Glutamatergic neuron (in vitro differentiated cells): Measurements from ENCODE around the gene ZNF8. TPM values are rescaled to one million over a fixed set of nuclear protein-coding genes. Genes with fewer than 3 reads are reported as not detected.

Source experiments
- DNase-seq: peaks from one replicate; pipeline ENCODE4 v3.0.0; 2022
- H3K27ac Mint-ChIP-seq: one replicate; pipeline ENCODE4 v1.8.0; 2020; ENCODE audit warnings: mild to moderate bottlenecking, mixed read lengths, inconsistent platforms; ENCODE audit not compliant: unreplicated experiment
- H3K27me3 Mint-ChIP-seq: one replicate; pipeline ENCODE4 v1.8.0; 2020; ENCODE audit warnings: mild to moderate bottlenecking, moderate library complexity, mixed read lengths, inconsistent platforms; ENCODE audit not compliant: unreplicated experiment
- H3K36me3 Mint-ChIP-seq: one replicate; pipeline ENCODE4 v1.8.0; 2020; ENCODE audit warnings: mild to moderate bottlenecking, mixed read lengths, inconsistent platforms; ENCODE audit not compliant: unreplicated experiment
- H3K4me1 Mint-ChIP-seq: one replicate; pipeline ENCODE4 v1.8.0; 2020; ENCODE audit warnings: mild to moderate bottlenecking, low read depth, mixed read lengths, inconsistent platforms; ENCODE audit not compliant: unreplicated experiment
- H3K4me3 Mint-ChIP-seq: one replicate; pipeline ENCODE4 v1.8.0; 2020; ENCODE audit warnings: mild to moderate bottlenecking, mixed read lengths, inconsistent platforms; ENCODE audit not compliant: unreplicated experiment
- H3K9me3 Mint-ChIP-seq: one replicate; pipeline ENCODE4 v1.8.0; 2020; ENCODE audit warnings: mild to moderate bottlenecking, moderate library complexity, mixed read lengths, inconsistent platforms; ENCODE audit not compliant: unreplicated experiment
- CTCF ChIP-seq: fragments of 200-600 bp; sonication (generic); IDR thresholded peaks from one replicate; pipeline ENCODE4 v1.5.0; 2021; ENCODE audit not compliant: partially characterized antibody, unreplicated experiment
- total RNA-seq: library from RNA; stranded (reverse); fragmentation: NEBNext Ultra II Directional; extraction: Animal tissue kit (Norgen Biotek cat#: 25700); gene quantifications from one replicate; pipeline ENCODE4 v1.2.1, GENCODE V29; 2021; ENCODE audit not compliant: unreplicated experiment

The ZNF8 gene
- total RNA-seq, 1 donor from 2014 or later = 24.8 TPM

GRCh38 chr19:58291943-58292342 lies 13.2 kb downstream of the ZNF8 start:
- TF ChIP-seq CTCF = no peak
- Mint-ChIP-seq H3K36me3 (peaks cover 50% of the 10 kb centered on the region), H3K9me3 (peaks cover 18% of the 10 kb centered on the region), H3K4me1 (no peaks in the 10 kb centered on the region), H3K4me3 (no peak overlapping the region), H3K27ac (no peak overlapping the region), H3K27me3 (peaks cover 10% of the 10 kb centered on the region)
- no peak for DNase-seq

DNA sequence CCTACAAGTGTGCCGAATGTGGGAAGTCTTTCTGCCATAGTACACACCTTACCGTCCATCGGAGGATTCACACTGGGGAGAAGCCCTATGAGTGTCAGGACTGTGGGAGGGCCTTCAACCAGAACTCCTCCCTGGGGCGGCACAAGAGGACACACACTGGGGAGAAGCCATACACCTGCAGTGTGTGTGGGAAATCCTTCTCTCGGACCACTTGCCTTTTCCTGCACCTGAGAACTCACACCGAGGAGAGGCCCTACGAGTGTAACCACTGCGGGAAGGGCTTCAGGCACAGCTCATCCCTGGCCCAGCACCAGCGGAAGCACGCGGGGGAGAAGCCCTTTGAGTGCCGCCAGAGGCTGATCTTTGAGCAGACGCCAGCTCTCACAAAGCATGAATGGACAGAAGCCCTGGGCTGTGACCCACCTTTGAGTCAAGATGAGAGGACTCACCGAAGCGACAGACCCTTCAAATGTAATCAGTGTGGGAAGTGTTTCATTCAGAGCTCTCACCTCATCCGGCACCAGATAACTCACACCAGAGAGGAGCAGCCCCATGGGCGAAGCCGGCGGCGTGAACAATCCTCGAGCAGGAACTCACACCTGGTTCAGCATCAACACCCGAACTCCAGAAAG lies 16.1 kb downstream of the ZNF8 start:
- Mint-ChIP-seq H3K9me3 (peaks cover 21% of the 10 kb centered on the region), H3K36me3 (peaks cover 53% of the 10 kb centered on the region), H3K27me3 (peaks cover 10% of the 10 kb centered on the region), H3K27ac (no peak overlapping the region), H3K4me1 (no peaks in the 10 kb centered on the region), H3K4me3 (no peak overlapping the region)
- no peak for DNase-seq
- TF ChIP-seq CTCF = no peak

GRCh38 chr19:58296104-58296503 lies 17.3 kb downstream of the ZNF8 start:
- H3K36me3 Mint-ChIP-seq = peaks cover 58% of the 10 kb centered on the region

DNA sequence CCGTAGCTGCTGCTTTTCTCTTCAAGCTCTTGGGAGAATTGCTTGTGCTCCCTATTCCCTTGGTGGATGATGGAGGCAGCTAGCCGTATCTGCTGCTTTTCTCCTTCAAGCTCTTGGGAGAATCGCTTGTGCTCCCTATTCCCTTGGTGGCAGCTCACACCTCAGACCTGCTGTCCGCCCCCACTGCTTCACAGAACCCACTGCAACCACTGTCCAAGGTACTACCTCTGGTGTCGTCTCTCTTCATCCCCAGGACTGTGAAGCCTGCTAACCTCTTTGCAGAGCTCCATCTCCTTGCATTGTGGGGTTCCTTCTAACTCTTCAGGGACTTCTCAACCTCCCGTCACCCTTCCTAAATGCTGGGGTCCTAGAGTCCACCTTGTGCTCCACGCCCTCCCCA lies 21.9 kb downstream of the ZNF8 start:
- Mint-ChIP-seq H3K4me1 (peaks cover 5% of the 10 kb centered on the region), H3K36me3 (peaks cover 16% of the 10 kb centered on the region), H3K27ac (no peak overlapping the region), H3K4me3 (no peak overlapping the region), H3K9me3 (peaks cover 15% of the 10 kb centered on the region), H3K27me3 (peaks cover 9% of the 10 kb centered on the region)
- DNase-seq = no peak
- no peak for TF ChIP-seq CTCF

More at GRCh38 chr19:58296104-58296503, 17.3 kb downstream of the ZNF8 start:
- TF ChIP-seq CTCF = no peak
- Mint-ChIP-seq H3K4me1 (no peaks in the 10 kb centered on the region), H3K27me3 (peaks cover 11% of the 10 kb centered on the region), H3K27ac (no peak overlapping the region), H3K9me3 (peaks cover 21% of the 10 kb centered on the region), H3K4me3 (no peak overlapping the region)
- no peak for DNase-seq

DNA sequence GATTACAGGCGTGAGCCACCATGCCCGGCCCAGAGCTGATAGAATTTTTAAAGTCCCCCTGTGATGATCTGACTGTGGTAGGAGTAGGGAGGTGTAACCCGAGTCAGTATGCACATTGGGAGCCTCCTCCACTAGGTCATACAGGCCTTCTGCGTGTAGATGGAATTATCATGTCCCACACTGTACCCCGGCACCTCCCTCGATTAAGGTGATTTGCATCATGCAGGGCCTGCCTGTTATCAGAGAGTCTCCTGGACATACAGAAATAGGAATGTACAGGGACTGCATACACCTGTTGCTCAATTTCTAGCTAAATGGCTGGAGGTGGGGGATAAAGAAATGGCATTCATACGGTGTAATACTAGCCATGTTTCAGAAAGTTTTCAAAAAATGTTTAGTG lies 25.5 kb downstream of the ZNF8 start:
- peaks cover 13% of the 10 kb centered on the region for H3K9me3 Mint-ChIP-seq
- peaks cover 12% of the 10 kb centered on the region for H3K36me3 Mint-ChIP-seq
- peak overlapping the region; percentile 100 for H3K4me3 Mint-ChIP-seq
- peaks cover 9% of the 10 kb centered on the region for H3K27me3 Mint-ChIP-seq
- no peak for DNase-seq
- H3K27ac Mint-ChIP-seq = peak overlapping the region; percentile 68
- H3K4me1 Mint-ChIP-seq = peaks cover 12% of the 10 kb centered on the region
- no peak for TF ChIP-seq CTCF
